CD4-positive, alpha-beta T cell treated with Interleukin-10 for 1 hour (primary cell): ENCODE results near the gene ZNF462.
"Not testable (repeated sequence)": the region's sequence is repeated elsewhere in the genome, so short reads cannot be mapped to it uniquely, and the experiment has no call there.

ENCODE experiments used
- DNase-seq: peaks from one replicate; pipeline ENCODE4 v3.0.0-alpha.2; 2020

Gene ZNF462, protein sequence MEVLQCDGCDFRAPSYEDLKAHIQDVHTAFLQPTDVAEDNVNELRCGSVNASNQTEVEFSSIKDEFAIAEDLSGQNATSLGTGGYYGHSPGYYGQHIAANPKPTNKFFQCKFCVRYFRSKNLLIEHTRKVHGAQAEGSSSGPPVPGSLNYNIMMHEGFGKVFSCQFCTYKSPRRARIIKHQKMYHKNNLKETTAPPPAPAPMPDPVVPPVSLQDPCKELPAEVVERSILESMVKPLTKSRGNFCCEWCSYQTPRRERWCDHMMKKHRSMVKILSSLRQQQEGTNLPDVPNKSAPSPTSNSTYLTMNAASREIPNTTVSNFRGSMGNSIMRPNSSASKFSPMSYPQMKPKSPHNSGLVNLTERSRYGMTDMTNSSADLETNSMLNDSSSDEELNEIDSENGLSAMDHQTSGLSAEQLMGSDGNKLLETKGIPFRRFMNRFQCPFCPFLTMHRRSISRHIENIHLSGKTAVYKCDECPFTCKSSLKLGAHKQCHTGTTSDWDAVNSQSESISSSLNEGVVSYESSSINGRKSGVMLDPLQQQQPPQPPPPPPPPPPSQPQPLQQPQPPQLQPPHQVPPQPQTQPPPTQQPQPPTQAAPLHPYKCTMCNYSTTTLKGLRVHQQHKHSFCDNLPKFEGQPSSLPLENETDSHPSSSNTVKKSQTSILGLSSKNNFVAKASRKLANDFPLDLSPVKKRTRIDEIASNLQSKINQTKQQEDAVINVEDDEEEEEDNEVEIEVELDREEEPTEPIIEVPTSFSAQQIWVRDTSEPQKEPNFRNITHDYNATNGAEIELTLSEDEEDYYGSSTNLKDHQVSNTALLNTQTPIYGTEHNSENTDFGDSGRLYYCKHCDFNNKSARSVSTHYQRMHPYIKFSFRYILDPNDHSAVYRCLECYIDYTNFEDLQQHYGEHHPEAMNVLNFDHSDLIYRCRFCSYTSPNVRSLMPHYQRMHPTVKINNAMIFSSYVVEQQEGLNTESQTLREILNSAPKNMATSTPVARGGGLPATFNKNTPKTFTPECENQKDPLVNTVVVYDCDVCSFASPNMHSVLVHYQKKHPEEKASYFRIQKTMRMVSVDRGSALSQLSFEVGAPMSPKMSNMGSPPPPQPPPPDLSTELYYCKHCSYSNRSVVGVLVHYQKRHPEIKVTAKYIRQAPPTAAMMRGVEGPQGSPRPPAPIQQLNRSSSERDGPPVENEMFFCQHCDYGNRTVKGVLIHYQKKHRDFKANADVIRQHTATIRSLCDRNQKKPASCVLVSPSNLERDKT (N-terminal part only)

DNA sequence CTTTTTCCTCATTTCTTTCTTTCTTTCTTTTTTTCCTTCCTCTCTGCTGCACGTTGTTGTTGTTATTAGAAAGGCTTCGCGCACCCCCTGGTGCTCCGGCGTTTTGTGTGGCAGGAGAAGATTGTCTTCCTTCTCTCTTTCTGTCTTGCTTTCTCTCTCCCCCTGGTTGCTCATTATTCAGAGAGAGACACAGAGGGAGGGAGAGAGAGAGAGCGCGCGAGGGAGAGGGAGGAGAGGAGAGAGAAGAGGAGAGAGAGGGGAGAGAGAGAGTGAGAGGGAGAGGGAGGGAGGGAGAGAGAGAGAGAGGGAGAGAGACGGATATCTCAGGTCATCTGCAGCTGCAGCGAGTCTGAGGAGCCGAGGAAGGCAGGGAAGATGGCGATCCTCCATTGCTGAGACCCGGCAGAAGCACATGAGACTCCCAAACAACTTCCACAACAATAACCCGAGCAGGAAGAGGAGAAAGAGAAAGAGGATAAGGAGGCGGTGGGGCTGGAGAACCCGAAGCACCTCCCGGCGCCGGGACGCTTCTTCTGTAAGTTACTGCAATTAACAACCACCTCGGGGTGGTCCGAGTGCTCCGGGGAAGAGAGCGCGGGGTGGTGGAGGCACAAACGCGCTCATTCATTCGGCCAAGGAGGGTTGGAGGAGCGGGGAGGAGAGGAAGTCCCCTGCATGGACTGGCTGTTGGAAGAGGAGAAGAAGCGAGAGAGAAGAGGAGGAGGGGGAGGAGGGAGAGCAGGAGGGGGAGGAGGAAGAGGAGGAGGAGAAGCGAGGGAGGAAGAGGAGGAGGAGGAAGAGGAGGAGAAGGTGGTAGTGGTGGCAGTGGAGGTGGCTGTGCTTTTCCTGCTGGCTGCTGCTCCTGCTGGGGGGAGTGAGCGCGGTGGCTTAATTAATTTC is at the start of gene ZNF462:
TSS of gene ZNF462 (plus strand) at position 346 of the 900 bp plus-strand sequence. CDS start 60,218 bp downstream, outside the sequence.
- no peak for DNase-seq

DNA sequence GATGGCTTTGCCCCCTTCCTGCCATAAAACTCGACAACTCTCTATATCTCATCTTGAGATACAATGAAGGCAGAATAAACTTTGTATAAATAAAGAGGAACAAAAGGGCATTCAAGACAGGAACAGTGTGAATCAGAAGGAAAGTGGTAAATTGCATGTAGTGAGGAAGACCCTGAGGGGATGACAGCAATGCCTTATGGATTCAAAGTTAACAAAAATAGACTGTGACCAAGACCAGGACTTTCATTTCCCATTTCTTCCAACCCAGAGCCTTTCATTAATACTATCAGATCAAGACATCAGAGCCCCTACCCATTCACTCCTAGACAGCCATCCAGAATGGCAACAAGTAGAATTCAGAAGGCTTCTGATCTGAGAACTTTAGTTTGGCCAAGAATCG is 46.4 kb upstream of the ZNF462 start:
- no peak for DNase-seq

DNA sequence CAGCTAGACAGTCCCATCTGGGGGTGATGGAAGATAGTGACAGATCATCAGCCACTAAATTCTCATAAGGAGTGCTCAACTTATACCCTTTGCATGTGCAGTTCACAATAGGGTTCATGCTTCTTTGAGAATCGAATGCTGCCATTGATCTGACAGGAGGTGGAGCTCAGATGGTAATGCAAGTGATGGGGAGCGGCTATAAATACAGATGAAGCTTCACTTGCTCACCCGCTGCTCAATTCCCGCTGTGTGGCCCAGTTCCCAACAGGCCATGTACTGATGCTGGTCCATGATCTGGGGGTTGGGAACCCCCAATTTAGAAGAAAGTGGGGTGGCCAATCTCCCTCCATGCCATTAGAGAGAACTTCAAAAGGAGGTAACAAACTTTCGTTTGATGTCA is 44.9 kb upstream of the ZNF462 start:
- DNase-seq = no peak

DNA sequence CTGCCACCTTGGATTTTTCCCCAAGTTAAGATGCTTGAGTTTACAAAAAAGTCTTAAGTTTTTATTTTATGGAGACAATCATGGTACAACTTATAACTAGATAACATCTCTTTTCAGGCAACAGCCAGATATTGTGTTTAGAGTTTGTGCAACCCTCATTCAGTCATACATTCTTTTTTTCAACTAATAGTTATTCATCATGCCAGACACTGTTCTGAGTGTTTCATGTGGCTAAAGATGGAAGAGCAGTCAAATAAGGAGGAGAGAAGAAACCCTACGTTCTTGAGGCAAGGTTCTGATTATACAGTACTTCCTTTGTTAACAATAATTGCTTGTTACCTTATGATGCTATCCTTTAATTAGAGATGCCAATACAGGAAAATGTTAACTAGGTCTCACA is 42.1 kb upstream of the ZNF462 start:
- DNase-seq = no peak

DNA sequence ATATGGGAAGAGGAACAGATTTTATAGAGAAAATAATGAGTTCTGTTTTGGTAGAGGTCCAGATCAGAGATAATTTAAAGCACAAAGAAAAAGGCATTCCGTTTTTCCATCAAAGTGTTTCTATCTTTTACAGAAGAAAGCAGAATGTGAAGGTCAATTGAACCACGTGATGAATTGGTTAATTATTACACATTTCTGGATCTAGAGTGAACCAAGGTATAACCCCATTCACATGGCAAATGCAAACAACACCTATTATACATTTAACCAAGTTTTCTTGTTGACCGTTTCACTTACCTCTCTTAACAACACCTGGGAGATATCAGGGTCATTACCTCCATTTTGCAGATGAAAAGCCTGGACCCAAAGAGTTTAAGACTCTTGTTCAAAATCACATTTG is 34.9 kb upstream of the ZNF462 start:
- no peak for DNase-seq

DNA sequence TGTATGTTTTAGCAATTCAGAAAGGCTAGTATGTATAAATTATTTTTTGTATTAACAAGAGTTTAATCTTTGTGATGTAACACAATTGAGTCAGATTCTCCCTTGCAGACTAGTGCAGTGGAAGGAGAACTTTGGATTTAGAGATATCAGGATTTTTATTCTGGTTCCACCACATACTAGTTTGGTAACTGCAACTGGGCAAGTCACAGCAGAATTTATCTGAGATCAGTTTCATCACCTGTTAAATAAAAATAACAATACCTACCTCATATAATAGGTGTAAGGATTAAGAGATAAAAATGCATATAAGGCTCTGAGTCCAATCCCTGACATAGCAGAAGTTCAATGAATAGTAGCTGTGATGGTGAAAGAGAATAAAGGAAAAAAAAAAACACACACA is 34.0 kb upstream of the ZNF462 start:
- no peak for DNase-seq

DNA sequence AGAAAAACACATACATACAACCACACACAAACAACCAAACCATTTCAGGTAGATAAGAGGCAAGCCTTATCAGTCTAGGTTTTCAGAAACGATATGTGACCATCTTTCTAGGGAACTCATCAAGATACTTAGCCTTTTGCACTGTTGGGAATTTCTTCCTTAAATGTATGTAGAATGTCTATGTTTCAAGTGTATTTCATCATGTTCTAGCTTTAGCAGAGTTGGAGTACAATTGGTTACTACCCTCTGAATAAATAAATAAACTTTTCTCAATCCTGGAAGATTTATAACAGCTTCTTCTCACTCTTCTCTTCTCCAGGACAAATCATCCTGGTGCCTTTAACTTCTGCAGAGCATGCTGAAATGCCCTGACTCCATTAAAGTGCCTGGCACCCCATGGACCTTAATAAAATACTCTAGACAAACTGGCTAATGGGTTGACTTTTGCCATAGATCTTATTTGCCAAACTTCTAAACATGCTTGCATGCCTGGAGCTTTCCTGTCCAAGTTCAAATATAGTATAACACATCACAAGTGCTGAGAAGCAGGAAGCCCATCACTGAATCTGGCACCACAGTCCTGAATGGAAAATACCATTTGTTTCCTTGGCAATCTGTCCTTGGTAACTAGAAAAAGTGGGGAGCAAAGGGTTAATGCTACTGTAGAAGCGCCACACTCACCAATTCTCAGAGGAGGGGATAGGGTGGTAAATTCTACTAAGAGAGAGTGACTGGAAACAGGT is 33.1 kb upstream of the ZNF462 start:
- no peak for DNase-seq

DNA sequence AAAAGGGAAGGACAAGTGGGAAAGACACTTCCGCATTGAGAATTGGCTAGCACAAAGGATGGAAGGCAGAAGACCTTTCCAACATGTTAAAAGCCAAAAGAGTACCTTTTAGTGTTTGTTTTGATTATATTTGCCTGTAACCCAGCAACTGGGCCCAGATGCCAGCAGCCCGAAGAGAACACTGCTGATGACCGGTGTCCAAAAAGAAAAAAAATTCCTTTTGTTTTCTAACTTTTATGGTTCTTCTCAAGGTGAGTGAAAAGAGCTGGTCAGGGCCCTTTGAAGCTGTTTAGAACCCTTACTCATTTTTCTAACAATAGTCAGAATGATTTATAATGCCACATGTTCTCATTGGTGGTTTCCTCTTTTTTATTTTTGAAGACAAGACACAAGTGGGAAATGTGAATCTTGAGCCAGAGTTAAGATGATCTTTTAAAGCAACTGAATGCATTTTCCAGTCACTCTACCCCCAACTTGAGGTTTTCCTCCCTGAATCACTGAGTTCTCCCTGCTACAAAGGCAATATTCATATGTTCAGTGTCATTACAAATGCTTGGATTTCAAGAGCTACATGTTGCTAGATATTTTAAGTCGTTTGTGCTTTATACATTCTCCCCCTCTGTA is 32.3 kb upstream of the ZNF462 start:
- DNase-seq = no peak

DNA sequence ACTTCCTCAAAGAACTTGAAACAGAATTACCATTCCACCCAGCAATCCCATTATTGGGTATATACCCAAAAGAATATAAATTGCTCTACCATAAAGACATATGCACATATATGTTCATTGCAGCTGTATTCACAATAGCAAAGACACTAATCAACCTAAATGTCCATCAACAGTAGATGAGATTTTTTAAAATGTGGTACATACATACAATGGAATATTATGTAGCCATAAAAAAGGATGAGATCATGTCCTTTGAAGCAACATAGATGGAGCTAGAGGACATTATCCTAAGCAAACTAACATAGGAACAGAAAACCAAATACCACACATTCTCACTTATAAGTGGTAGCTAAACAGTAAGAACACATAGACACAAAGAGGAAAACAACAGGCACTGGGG is 28.1 kb upstream of the ZNF462 start:
- DNase-seq = no peak

DNA sequence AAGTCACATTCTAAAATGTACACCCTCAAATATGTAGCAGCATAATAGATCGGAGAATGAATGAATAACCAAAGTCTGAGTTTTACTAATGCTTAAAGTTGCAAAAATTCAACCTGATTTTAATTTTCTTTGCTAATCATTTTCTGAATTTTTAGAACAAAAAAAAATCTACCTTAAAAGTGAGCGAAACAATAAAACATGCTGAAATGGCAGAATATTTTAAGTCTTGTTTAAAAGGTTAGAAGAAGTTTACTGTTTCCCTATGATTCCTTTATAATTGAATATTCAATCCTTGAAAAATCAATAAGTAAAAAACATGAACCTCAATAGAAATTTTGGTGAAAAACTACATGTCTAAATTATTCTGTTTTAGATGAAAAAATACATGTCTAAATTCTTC is 27.1 kb upstream of the ZNF462 start:
- DNase-seq = no peak

DNA sequence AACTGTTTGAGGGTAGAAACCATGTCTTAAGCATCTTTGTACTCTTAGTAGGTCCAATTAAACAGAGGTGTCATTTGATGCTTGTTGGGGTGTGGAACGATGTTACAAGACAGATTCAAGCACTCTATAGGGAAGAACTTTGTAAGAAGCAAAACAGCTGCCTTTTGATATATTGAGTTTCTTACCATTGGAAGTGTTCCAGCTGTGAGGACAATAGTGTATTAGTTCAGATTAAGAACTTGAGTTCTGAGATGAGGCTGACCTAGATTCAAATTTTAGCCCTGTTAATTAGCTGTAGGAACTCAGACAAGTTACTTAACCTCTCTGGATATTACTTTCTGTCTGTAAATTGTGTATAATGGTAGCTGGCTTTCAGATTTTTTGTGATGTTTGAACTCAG is 19.6 kb upstream of the ZNF462 start:
- no peak for DNase-seq

DNA sequence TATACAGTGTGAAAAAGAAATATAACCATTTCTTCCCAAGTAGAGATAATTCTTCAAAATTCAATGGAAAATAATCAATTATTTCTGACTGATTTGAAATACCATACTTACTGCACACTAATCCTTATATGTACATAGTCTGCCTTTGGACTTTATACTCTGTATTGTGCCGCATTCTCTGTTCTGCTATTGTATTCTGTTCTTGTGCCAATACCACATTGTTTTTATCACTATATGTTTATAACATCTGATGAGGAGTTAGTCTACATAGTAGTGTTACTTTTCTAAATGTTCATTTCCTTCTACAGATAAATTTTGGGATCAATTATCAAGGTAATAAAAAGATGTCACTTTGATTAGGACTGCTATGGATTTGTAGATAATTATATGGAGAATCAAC is 16.7 kb upstream of the ZNF462 start:
- DNase-seq = no peak

DNA sequence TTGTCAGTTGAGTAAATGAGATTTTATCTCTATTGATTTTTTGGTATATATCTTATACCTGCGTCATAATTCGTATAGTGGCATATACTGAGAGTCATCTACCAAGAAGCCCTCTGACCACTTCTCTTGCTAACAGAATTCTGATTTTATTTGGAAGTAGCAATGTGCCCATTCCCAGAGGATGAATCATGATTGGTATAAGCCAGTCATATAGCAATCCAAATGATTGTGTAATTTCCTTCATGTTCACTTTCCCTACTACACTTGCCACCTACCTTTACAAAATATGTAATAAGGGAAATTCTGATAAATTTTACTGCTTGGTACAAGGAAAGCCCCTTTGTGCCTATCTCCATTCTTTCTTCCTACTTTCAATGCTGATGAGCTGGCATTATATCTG is 16.1 kb upstream of the ZNF462 start:
- no peak for DNase-seq

DNA sequence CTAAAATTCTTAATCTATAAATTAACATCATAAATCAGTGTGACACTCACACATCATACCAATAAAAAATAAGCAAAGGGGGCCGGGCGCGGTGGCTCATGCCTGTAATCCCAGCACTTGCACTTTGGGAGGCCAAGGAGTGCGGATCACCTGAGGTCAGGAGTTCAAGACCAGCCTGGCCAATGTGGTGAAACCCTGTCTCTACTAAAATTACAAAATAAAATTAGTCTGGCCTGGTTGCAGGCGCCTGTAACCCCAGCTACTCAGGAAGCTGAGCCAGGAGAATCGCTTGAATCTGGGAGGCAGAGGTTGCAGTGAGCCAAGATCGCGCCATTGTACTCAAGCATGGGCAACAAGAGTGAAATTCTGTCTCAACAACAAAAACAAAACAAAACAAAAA is 11.3 kb upstream of the ZNF462 start:
- not testable (repeated sequence) for DNase-seq

DNA sequence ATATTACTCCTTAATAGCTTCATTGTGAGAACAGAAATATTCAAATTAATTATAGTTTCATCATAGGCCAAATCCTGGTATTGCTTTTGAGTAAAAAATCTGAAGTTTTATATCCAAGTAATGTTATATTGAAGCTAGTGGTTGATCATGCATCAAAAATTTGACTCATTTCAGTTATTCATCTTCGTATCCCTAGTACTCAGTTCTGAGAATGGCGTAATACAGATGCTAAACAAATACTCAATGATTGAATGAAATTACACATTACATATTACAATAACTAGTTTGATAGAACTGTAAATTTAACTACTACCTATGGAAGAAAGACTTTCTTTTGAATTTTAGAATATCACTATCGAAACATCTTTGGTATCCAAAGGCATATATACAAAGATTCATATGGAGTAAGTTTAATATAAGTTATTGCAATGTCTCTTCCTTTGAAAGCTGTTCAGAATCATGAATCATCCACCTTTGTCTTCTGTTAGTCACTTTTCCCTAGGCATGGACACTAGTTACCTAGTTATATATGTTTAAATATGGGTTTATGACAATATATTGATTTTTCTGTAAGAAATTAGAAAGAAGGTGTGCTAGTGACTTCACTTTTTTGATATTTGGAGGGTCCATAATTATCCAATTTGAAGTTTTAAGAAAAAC is 5.0 kb upstream of the ZNF462 start:
- no peak for DNase-seq

DNA sequence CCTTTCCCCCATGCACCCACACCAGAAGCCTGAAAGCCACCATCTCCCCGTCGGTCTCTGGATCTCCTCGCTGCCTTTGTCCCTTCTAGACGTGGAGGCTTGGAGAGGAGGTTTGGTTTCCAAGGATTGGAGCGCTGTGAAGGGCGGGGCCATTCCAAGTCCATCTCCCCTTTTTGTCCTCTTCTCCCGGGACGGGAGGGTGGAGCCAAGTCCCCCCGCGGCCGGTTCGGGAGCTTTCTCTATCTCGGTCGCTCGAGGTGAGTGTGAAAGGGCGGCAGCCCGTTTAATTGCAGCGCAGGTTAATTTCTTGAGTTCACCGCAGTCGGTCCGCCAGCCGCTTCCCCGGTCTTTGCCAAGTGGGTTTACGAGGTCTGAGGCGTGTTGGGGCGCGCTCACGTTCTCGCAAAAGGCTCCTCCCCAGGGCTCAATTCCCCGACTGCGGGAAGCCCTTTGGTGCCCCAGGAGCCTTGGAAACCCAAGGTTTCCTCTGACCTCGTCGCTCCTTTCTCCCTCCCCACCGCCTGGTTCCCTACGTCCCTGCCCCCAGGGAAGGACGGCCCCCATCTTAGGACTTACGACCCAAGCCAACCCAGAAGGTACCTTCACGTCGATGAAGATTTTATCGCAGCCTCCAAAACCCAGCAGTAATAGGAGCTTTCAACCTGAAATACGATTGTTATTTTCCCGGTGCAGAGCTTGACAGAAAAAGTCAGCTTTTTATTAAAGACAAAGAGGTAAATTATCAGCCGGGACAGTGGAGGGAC is 2.8 kb upstream of the ZNF462 start:
- DNase-seq = no peak

DNA sequence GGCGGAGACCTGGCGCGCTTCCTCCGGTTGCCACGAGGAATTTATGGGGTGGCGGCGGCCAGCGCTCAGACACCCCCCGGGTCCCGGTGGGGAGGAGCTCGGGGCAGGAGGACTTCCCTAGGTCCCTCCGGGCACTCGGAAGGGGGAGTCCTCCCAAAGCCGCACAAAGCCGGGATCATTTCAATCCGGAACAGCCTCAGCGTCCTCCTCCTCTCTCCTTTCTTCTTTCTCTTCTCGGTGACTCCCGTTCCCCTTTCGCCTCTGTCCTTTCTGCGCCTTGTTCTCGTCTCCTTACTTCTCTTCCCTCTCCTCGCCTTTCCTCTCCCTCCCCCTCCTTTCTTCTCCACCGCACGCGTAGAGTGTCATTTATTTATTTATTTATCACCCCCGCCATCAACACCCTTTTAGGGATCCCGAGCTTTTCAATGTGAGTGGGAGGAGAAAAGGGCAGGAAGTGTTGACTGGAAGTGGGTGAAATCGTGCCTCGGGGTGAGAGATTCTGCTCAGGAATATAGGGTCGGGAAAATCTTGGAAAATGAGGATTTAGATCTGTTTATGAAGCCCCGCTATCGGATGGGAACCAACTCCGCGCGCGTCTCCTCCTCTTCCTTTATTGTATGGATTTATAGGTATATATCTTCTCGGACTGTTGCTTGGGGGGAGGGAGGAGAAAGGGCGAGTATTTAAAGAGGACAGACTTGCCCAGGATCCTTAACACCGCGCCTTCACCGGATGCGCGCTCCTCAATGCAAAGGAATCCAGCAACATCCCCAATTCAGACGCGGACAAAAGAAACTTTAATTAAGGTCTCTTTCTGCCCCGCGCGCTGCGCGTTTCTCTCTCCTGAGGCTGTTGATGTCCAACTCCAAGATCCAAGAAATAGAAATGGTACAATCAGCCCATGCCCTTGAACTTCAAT is 2.0 kb upstream of the ZNF462 start:
- DNase-seq = no peak

DNA sequence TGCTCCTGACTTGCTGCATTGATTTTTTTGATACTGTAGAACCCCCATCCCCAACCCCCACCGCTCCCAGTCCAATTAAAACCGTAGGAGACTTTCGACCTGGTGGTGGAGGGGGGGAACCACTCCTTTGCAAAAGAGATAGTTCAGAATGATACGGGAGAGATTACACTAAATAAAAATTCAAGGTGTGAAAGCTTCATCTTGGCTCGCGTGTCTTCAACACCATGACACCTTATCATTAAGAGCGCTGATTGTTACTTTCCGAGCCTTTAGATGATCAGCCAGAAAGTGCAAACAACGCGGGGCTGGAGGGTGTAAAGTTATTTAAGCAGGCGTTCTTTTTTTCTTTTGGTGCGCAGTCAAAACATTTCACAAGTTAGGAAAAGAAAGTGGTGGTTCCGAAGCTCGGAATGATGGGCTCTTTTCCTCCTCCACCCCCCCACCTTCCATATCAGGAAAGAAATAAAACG is 1.3 kb upstream of the ZNF462 start:
- DNase-seq = no peak
